Activated CD4-positive, alpha-beta T cell treated with anti-CD3 and anti-CD28 coated beads, Interleukin-2, amount 10 ng/mL, durations not matched to agents 7 days and 5 days (primary cell): Measurements from ENCODE around the gene IL1RAPL1. TPM values are rescaled to one million over a fixed set of nuclear protein-coding genes. Genes with fewer than 3 reads are reported as not detected.

Experiments used
- CTCF ChIA-PET: fragments of 350-600 bp; sonication (Branson Sonifier 250); formaldehyde crosslinking; loops from one replicate; lab custom pipeline; 2021; ENCODE audit warnings: antibody characterized with exemption; lab: Charles Lee
- POLR2A ChIA-PET: fragments of 350-600 bp; sonication (Branson Sonifier 250); formaldehyde crosslinking; loops from one replicate; lab custom pipeline; 2021; ENCODE audit warnings: antibody characterized with exemption; lab: Charles Lee
- DNase-seq: peaks from one replicate; pipeline ENCODE4 v3.0.0-alpha.2; 2020
- H3K27ac Mint-ChIP-seq: one replicate; pipeline ENCODE4 v1.8.0; 2021; ENCODE audit warnings: mild to moderate bottlenecking, moderate library complexity, mixed read lengths
- H3K27me3 Mint-ChIP-seq: one replicate; pipeline ENCODE4 v1.8.0; 2021; ENCODE audit warnings: mixed read lengths
- H3K36me3 Mint-ChIP-seq: one replicate; pipeline ENCODE4 v1.8.0; 2021; ENCODE audit warnings: low read depth, mixed read lengths
- H3K4me1 Mint-ChIP-seq: one replicate; pipeline ENCODE4 v1.8.0; 2021; ENCODE audit warnings: mixed read lengths
- H3K4me3 Mint-ChIP-seq: one replicate; pipeline ENCODE4 v1.8.0; 2021; ENCODE audit warnings: mild to moderate bottlenecking, moderate library complexity, mixed read lengths
- H3K9me3 Mint-ChIP-seq: one replicate; pipeline ENCODE4 v1.8.0; 2021; ENCODE audit warnings: mixed read lengths
- total RNA-seq, 2 experiments: library from RNA; stranded (reverse); gene quantifications; one replicate each; pipeline ENCODE4 v1.2.3, GENCODE V29; 2021

The IL1RAPL1 gene
- total RNA-seq, 2 experiments from 2014 or later: not detected

DNA sequence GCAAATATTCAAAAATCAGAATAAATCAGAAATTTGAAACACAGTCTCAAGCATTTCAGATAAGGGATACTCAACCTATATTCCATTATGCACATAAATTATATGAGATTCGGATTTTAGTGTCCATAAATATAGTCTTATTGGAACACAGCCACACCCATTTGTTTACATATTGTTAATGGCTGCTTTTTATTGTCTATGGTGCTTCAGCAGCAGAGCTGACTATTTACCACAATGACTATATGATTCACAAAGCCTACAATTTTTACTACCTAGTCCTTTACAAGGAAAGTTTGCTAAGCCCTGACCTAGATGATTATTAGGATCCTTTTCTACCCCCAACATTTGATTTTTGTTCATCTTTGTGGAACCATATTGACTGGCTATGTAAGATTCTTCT, 63.9 kb downstream of the IL1RAPL1 start:
- Mint-ChIP-seq H3K9me3 (no peaks in the 10 kb centered on the region), H3K4me1 (no peaks in the 10 kb centered on the region), H3K27ac (no peak overlapping the region), H3K27me3 (no peaks in the 10 kb centered on the region), H3K4me3 (no peak overlapping the region), H3K36me3 (no peaks in the 10 kb centered on the region)
- ChIA-PET POLR2A (no interaction called here), CTCF (no interaction called here)
- no peak for DNase-seq

DNA sequence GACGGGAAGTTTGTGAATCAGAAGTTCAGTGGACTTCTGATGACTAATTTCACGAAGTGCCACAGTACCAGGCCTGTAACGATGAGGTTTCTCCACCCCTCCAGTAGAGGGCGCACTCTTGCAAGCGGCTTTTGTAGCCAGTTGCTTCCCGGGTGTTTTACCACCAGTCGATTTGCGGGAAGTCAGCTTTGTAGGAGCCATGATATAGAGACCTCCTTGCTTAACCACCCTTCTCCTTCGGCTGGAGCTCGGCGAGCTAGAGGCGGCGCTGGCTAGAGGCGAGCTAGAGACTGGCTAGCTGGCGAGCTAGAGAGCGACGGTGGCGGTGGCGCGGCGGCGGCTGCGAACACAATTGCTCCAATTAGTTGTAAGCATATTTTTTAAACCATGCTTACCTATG, 72.0 kb downstream of the IL1RAPL1 start:
- no peaks in the 10 kb centered on the region for H3K4me1 Mint-ChIP-seq
- no peak overlapping the region for H3K27ac Mint-ChIP-seq

DNA sequence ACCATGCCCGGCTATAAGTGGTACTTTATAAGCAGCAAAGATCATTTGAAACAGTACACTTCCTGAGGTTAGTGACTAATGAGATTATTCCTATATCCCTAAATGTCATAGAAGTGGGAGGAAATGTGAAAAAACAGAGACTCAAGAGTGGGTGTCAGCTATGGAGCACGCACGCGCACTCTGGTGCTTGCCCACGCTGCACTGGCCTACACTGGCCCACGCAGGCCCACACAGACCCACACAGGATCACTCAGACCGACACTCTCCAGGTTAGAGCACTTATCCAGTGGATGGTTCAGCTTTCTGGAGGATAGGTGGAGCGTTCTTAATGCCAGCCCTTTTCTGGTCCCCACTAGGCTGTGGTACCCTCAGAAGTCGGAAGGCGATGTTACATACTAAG, 78.5 kb downstream of the IL1RAPL1 start:
- ChIA-PET POLR2A (no interaction called here), CTCF (no interaction called here)
- H3K4me3 Mint-ChIP-seq: no peak overlapping the region
- H3K36me3 Mint-ChIP-seq: no peaks in the 10 kb centered on the region
- H3K27me3 Mint-ChIP-seq: no peaks in the 10 kb centered on the region
- no peaks in the 10 kb centered on the region for H3K9me3 Mint-ChIP-seq
- no peak overlapping the region for H3K27ac Mint-ChIP-seq
- DNase-seq: no peak
- H3K4me1 Mint-ChIP-seq: no peaks in the 10 kb centered on the region

More for the DNA sequence above, 72.0 kb downstream of the IL1RAPL1 start:
- H3K36me3 Mint-ChIP-seq: no peaks in the 10 kb centered on the region
- peak; percentile 5 for DNase-seq
- no peaks in the 10 kb centered on the region for H3K27me3 Mint-ChIP-seq
- ChIA-PET CTCF (no interaction called here), POLR2A (no interaction called here)
- no peaks in the 10 kb centered on the region for H3K9me3 Mint-ChIP-seq
- no peak overlapping the region for H3K4me3 Mint-ChIP-seq

DNA sequence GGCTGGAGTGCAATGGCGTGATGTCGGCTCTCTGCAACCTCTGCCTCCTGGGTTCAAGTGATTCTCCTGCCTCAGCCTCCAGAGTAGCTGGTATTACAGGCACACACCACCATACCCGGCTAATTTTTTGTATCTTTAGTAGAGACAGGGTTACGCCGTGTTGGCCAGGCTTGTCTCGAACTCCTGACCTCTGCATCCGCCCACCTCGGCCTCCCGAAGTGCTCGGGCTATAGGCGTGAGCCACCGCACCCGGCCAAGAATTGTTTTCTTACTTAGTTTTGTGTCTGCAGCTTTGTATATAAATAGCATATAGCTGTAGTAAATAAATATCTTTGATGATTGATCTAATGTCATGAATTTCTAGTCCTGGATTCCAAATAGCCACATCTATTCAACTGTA, 81.1 kb downstream of the IL1RAPL1 start:
- Mint-ChIP-seq H3K27me3 (no peaks in the 10 kb centered on the region), H3K27ac (no peak overlapping the region), H3K36me3 (no peaks in the 10 kb centered on the region), H3K9me3 (no peaks in the 10 kb centered on the region), H3K4me3 (no peak overlapping the region), H3K4me1 (no peaks in the 10 kb centered on the region)
- POLR2A ChIA-PET: no interaction called here
- DNase-seq: no peak
- CTCF ChIA-PET: no interaction called here

DNA sequence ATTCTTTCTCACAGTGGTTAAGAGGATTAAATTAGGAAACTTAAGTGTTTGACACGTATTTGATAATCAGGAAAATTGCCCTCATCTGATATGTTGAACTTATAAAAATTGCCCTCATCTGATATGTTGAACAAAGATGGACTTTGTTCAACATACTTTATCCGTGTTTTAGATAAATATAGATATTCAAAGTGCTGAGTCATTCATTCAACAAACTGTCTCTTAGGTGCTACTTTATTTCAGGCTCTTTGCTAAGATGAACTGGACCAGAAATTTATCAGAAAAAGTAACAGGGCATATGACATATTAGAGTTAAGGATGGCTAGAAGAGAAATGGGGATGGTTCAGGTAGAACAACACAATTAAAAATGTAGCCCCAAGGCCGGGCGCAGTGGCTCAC, 81.7 kb downstream of the IL1RAPL1 start:
- Mint-ChIP-seq H3K27me3 (no peaks in the 10 kb centered on the region), H3K9me3 (no peaks in the 10 kb centered on the region), H3K27ac (no peak overlapping the region), H3K36me3 (no peaks in the 10 kb centered on the region), H3K4me3 (no peak overlapping the region), H3K4me1 (no peaks in the 10 kb centered on the region)
- ChIA-PET CTCF (no interaction called here), POLR2A (no interaction called here)
- DNase-seq: no peak

DNA sequence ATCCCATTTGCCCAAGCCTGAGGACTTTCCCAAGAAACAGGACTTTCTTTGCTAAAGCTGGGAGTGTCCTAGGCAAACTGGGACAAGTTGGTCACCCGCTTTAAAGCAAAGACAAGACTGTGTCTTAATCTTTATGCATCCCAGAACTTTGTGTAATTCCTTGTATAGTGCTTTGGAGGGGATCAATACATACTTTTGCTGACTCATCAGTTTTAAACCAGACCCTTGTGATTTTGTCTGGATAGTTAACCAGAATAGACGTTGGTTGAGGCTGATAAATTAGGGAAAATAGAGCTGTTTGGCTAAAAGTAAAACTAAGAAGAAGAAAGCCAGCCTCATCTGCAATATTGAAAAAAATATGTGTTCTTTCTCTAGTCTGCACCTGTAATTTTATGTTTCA, 82.8 kb downstream of the IL1RAPL1 start:
- H3K4me3 Mint-ChIP-seq: no peak overlapping the region
- H3K4me1 Mint-ChIP-seq: no peaks in the 10 kb centered on the region
- no peaks in the 10 kb centered on the region for H3K27me3 Mint-ChIP-seq
- DNase-seq: no peak
- H3K27ac Mint-ChIP-seq: no peak overlapping the region
- H3K36me3 Mint-ChIP-seq: no peaks in the 10 kb centered on the region
- ChIA-PET POLR2A (no interaction called here), CTCF (no interaction called here)
- no peaks in the 10 kb centered on the region for H3K9me3 Mint-ChIP-seq

DNA sequence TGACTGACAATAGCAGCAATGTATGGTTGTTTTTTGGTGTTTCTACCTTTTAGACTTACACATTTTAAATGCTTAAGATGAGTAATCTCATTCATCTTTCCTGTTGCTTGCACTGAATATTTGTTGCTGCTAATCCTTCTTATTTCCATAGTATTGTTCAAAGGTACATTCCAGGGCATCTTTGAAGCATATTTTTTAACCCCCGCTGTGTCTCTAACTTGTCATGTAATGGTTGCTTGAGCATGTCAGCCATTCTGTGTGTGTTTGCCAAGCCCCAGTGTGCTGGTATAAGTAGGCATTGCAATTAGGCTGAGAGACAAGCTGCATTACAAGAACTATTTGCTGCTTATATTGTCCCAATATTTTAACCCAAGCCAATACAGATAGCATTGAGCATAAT, 87.9 kb downstream of the IL1RAPL1 start:
- H3K4me3 Mint-ChIP-seq: no peak overlapping the region
- H3K27ac Mint-ChIP-seq: no peak overlapping the region
- no peaks in the 10 kb centered on the region for H3K27me3 Mint-ChIP-seq
- no peaks in the 10 kb centered on the region for H3K36me3 Mint-ChIP-seq
- no peaks in the 10 kb centered on the region for H3K4me1 Mint-ChIP-seq
- ChIA-PET CTCF (no interaction called here), POLR2A (no interaction called here)
- peaks cover 4% of the 10 kb centered on the region for H3K9me3 Mint-ChIP-seq
- no peak for DNase-seq

DNA sequence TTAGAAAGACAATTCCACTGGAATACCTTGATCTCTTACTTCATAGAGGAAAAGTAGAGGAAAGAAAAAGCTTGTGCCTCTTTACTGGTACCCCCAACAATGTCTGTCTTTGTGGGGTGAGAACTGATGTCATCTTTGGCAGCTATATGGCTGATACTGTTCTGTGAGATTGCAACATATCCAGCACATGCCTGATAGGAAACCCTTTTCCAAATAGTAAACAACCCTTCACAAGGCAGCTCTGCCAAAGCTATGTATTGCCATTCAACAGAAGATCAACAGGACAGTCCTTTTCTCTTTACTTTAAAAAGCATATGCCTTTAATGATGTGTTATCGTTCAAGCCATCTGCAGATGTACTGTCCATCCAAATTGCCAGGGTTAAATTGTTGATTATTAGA, 105.9 kb downstream of the IL1RAPL1 start:
- ChIA-PET POLR2A (no interaction called here), CTCF (no interaction called here)
- Mint-ChIP-seq H3K9me3 (no peaks in the 10 kb centered on the region), H3K27me3 (no peaks in the 10 kb centered on the region), H3K27ac (no peak overlapping the region), H3K4me3 (no peak overlapping the region), H3K36me3 (no peaks in the 10 kb centered on the region), H3K4me1 (no peaks in the 10 kb centered on the region)
- no peak for DNase-seq

DNA sequence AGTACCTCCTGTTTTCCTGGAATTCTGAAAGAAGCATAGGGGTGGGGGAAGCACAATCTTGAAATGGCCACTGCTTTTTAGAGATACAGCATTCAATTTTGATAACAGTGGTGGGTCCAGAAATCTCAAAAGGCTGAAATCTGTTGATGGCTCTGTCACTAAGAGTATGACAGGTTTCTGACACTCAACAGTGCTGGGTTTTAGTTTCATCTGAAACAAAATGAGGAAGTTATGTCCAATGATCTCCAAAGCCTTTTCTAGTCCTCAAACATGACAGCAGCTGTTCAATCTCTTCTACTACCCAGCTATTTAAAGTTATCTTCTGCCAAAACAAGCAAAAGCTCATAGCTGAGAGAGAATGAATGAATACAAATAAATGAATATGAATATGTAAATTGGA, 110.5 kb downstream of the IL1RAPL1 start:
- Mint-ChIP-seq H3K27me3 (no peaks in the 10 kb centered on the region), H3K27ac (no peak overlapping the region), H3K9me3 (no peaks in the 10 kb centered on the region), H3K36me3 (no peaks in the 10 kb centered on the region), H3K4me3 (no peak overlapping the region), H3K4me1 (no peaks in the 10 kb centered on the region)
- CTCF ChIA-PET: no interaction called here
- POLR2A ChIA-PET: no interaction called here
- DNase-seq: no peak

DNA sequence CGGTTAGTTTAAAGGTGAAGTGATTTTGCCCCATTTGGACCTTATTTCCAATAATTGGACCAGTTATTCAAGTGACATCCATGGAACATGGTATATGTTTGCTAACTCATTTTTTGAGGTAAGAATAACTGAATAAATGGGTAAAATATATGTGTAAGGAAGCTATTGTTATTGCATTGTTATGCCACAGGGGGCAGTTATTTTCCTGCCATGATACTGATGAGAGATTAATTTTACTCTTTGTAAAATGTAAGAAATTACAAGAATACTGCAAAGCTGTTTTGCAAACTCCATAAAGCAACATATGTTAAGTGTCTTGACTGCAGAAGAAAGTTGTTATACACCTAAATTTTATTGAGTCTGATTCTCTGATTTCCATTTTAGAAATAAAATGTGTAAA, 114.0 kb downstream of the IL1RAPL1 start:
- DNase-seq: no peak
- H3K27ac Mint-ChIP-seq: no peak overlapping the region
- no peaks in the 10 kb centered on the region for H3K4me1 Mint-ChIP-seq
- H3K36me3 Mint-ChIP-seq: no peaks in the 10 kb centered on the region
- no peaks in the 10 kb centered on the region for H3K9me3 Mint-ChIP-seq
- H3K4me3 Mint-ChIP-seq: no peak overlapping the region
- CTCF ChIA-PET: no interaction called here
- H3K27me3 Mint-ChIP-seq: no peaks in the 10 kb centered on the region
- POLR2A ChIA-PET: no interaction called here

DNA sequence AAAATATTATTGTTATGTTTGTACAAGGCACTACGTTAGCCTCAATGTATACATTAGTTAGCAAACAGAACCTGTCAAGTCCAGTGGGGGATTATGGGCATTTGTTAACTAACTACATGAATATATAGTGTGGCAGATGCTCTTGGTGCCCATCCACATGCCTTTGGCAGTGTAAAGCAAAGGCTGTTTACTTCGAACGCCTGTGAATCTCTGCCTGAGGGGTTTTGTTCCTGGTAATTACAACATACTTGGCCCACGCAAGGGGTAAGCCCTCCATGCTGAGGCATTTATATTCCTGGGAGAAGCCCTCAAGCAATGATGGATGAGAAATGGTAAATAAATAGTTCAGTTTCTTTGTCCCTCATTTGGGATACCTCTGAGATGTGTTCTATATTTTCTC, 119.7 kb downstream of the IL1RAPL1 start:
- H3K9me3 Mint-ChIP-seq: no peaks in the 10 kb centered on the region
- no peak overlapping the region for H3K27ac Mint-ChIP-seq
- H3K27me3 Mint-ChIP-seq: no peaks in the 10 kb centered on the region
- POLR2A ChIA-PET: no interaction called here
- DNase-seq: no peak
- no peaks in the 10 kb centered on the region for H3K36me3 Mint-ChIP-seq
- H3K4me1 Mint-ChIP-seq: no peaks in the 10 kb centered on the region
- CTCF ChIA-PET: no interaction called here
- H3K4me3 Mint-ChIP-seq: no peak overlapping the region

DNA sequence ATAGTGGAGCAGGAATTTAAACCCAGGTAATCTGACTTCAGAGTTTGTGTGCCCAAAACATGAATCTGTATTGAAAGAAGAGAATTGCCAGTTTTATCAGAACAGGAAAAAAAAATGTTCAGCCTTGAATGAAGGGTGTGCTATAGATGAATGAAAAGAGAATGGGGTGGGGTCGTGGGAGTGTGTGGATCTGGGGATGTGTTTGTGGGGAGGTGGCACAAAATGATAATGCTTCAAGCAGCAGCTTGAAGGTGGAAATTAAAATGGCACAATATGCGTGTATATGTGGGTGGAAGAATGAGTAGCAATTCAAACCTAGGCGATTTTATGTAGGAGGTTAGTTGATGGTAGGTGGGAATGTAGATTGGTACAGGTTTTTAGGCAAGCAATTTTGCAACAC, 122.2 kb downstream of the IL1RAPL1 start:
- H3K4me1 Mint-ChIP-seq: no peaks in the 10 kb centered on the region
- POLR2A ChIA-PET: no interaction called here
- H3K36me3 Mint-ChIP-seq: no peaks in the 10 kb centered on the region
- no peak overlapping the region for H3K27ac Mint-ChIP-seq
- DNase-seq: no peak
- CTCF ChIA-PET: no interaction called here
- no peak overlapping the region for H3K4me3 Mint-ChIP-seq
- no peaks in the 10 kb centered on the region for H3K9me3 Mint-ChIP-seq
- no peaks in the 10 kb centered on the region for H3K27me3 Mint-ChIP-seq

DNA sequence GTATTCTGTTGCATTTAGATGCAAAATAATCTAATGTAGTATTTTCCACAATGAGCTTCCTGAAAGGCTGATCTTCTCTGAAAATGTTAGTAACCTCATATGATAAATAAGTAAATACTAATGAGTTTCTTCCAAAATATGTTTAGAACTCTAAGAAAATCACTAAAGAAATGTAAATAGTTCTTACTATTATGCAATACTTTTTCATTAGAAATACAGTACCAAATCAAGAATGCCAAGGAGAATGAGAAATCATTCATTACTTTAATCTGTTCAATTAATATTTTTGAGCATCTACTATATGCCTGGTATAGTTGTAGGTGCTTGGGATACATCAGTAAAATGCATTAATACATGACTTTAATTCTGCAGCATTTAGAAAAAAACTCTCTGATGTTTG, 130.6 kb downstream of the IL1RAPL1 start:
- POLR2A ChIA-PET: no interaction called here
- no peaks in the 10 kb centered on the region for H3K9me3 Mint-ChIP-seq
- no peaks in the 10 kb centered on the region for H3K27me3 Mint-ChIP-seq
- no peak overlapping the region for H3K27ac Mint-ChIP-seq
- no peaks in the 10 kb centered on the region for H3K36me3 Mint-ChIP-seq
- no peak for DNase-seq
- CTCF ChIA-PET: no interaction called here
- H3K4me1 Mint-ChIP-seq: no peaks in the 10 kb centered on the region
- H3K4me3 Mint-ChIP-seq: no peak overlapping the region

DNA sequence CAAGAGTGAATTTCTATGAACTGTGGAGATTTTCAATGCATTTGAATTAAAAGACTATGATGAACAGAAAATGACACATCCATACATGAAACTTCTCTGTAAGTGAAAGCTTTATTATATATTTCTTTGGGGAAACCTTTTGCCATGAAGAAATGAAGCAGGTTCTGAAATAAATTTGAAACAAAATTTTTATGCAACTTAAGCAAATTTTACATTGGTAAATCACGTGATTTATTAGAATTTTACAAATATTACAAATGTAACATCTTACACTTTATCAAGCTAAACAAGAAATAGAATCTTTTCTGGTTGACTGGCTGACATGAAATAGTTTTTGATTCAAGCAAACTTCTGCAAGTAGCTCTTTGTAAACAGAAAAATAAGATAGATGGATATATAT, 131.2 kb downstream of the IL1RAPL1 start:
- H3K27me3 Mint-ChIP-seq: no peaks in the 10 kb centered on the region
- ChIA-PET CTCF (no interaction called here), POLR2A (no interaction called here)
- H3K27ac Mint-ChIP-seq: no peak overlapping the region
- H3K4me1 Mint-ChIP-seq: no peaks in the 10 kb centered on the region
- no peaks in the 10 kb centered on the region for H3K36me3 Mint-ChIP-seq
- no peak overlapping the region for H3K4me3 Mint-ChIP-seq
- DNase-seq: no peak
- no peaks in the 10 kb centered on the region for H3K9me3 Mint-ChIP-seq

DNA sequence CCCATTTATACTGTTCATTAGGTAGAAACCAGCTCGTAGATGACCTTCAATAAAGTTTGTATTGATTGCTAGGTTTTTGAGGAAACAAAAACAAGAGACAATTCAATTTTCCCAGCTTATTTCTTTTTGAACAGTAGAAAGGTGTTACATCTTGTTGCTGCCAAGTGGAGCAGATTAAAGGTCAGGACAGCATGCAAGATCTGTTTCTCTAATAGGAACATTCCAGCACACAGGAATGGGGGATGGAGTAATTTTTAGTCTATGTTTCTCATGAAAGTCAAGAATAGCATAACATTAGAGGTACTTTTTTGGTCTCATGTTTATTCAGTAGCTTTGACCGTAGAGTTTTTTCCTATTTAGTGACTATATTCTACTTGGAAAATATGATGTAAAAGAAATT, 132.4 kb downstream of the IL1RAPL1 start:
- POLR2A ChIA-PET: no interaction called here
- H3K27me3 Mint-ChIP-seq: no peaks in the 10 kb centered on the region
- H3K27ac Mint-ChIP-seq: no peak overlapping the region

More for the DNA sequence above, 132.4 kb downstream of the IL1RAPL1 start:
- Mint-ChIP-seq H3K4me3 (no peak overlapping the region), H3K9me3 (no peaks in the 10 kb centered on the region), H3K4me1 (no peaks in the 10 kb centered on the region), H3K36me3 (no peaks in the 10 kb centered on the region)
- CTCF ChIA-PET: no interaction called here
- no peak for DNase-seq
